Activated CD8-positive, alpha-beta memory T cell treated with anti-CD3 and anti-CD28 coated beads for 4 hours (primary cell): Measurements from ENCODE around the gene ST3GAL6.
"Not testable (repeated sequence)": the region's sequence is repeated elsewhere in the genome, so short reads cannot be mapped to it uniquely, and the experiment has no call there.

Source experiments
- DNase-seq, 2 donors: peaks; one replicate each; pipeline ENCODE4 v3.0.0-alpha.2; 2020; ENCODE audit warnings: low read depth in 2 of 2

The ST3GAL6 gene

GRCh38 chr3:98801043-98801747 lies 38.1 kb downstream of the ST3GAL6 start:
- no peak for DNase-seq

GRCh38 chr3:98805571-98805970 lies 42.4 kb downstream of the ST3GAL6 start:
- no peak for DNase-seq

- no peak for DNase-seq
These were observed 43.4 kb downstream of the ST3GAL6 start for GRCh38 chr3:98806521-98806920.

GRCh38 chr3:98807011-98807410 lies 43.9 kb downstream of the ST3GAL6 start:
- DNase-seq, result no peak

GRCh38 chr3:98807561-98807960 lies 44.4 kb downstream of the ST3GAL6 start:
- no peak for DNase-seq

GRCh38 chr3:98808071-98808470 lies 44.9 kb downstream of the ST3GAL6 start:
- DNase-seq, result no peak

GRCh38 chr3:98809557-98809956 lies 46.4 kb downstream of the ST3GAL6 start:
- no peak for DNase-seq

GRCh38 chr3:98811048-98811447 lies 47.9 kb downstream of the ST3GAL6 start:
- DNase-seq, result no peak

- DNase-seq, result no peak
These were observed 49.8 kb downstream of the ST3GAL6 start for GRCh38 chr3:98812851-98813374.

GRCh38 chr3:98814817-98815420 lies 51.8 kb downstream of the ST3GAL6 start:
- DNase-seq, result no peak

GRCh38 chr3:98817547-98818041 lies 54.5 kb downstream of the ST3GAL6 start:
- DNase-seq, result no peak

- DNase-seq, result no peak
These were observed 57.9 kb downstream of the ST3GAL6 start for GRCh38 chr3:98821063-98821462.

GRCh38 chr3:98823791-98824190 lies 60.7 kb downstream of the ST3GAL6 start:
- no peak for DNase-seq

GRCh38 chr3:98824256-98824655 lies 61.1 kb downstream of the ST3GAL6 start:
- DNase-seq, result no peak

GRCh38 chr3:98826126-98826525 lies 63.0 kb downstream of the ST3GAL6 start:
- no peak for DNase-seq

- DNase-seq, result no peak
These were observed 64.2 kb downstream of the ST3GAL6 start for GRCh38 chr3:98827221-98827920.

GRCh38 chr3:98829246-98829832 lies 66.2 kb downstream of the ST3GAL6 start:
- DNase-seq, result no peak

GRCh38 chr3:98831060-98831459 lies 67.9 kb downstream of the ST3GAL6 start:
- not testable (repeated sequence) for DNase-seq

- DNase-seq, result no peak
These were observed 76.7 kb downstream of the ST3GAL6 start for GRCh38 chr3:98839846-98840245.

GRCh38 chr3:98843266-98843959 lies 80.3 kb downstream of the ST3GAL6 start:
- no peak for DNase-seq
